D721Med (cell line): ENCODE measurements around the gene RNF152.

Source experiments
- DNase-seq: peaks from one replicate; pipeline ENCODE4 v3.0.0; 2011; ENCODE audit warnings: low spot score; ENCODE audit not compliant: insufficient read length
- FAIRE-seq: peaks from 2 replicates; lab custom pipeline; 2011; peaks lifted over from hg19 to GRCh38; lab: Jason Lieb, UNC
- CTCF ChIP-seq: IDR thresholded peaks from 2 replicates; pipeline ENCODE4 v1.5.1; 2012; ENCODE audit warnings: mild to moderate bottlenecking, control low read depth; ENCODE audit not compliant: insufficient read depth; ENCODE audit errors: missing control alignments

The RNF152 gene

GRCh38 chr18:61894751-61895524 lies 2.1 kb upstream of the RNF152 start:
- no peak for TF ChIP-seq CTCF
- peak; percentile 70 for FAIRE-seq
- DNase-seq, result peak; percentile 36

DNA sequence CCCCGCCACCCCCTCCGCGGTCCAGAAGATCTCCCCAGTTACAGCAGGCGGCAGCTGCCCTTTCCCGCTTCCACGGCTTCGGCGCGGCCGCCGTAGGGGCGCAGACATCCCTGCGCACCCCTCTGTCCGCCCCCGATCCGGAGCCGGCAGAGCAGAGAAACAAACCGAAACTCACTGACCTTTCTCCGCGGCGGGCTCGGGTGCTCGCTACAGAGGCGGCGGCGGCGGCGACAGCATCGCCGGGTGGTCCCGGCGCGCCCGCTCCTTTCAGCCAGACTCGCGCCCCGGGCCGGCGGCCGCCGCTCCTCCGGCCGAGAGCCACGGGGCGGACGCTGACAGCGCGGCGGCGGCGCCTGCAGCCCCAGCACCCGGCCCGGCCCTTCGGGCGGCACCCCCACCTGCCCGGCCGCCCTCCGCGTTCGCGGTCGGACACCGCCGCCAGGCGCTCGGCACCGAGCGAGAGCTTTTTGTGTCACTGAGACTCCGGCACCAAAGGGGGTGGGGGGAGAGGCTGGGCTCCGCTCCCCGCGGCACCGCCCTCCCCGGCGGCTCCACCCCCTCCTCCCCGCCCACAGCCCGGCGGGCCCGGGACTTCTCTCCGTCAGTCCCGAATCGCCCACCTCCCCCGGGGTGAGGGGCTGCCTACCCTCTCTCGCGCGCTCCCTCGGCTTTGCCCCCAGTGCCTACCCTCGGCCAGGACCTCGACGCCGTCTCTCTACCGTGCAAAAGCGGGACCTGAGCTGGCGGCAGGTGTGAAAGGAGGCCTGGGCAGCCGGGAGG lies 1.4 kb upstream of the RNF152 start:
- DNase-seq, result peak; percentile 80
- TF ChIP-seq CTCF, result peak; percentile 29
- FAIRE-seq, result no peak

DNA sequence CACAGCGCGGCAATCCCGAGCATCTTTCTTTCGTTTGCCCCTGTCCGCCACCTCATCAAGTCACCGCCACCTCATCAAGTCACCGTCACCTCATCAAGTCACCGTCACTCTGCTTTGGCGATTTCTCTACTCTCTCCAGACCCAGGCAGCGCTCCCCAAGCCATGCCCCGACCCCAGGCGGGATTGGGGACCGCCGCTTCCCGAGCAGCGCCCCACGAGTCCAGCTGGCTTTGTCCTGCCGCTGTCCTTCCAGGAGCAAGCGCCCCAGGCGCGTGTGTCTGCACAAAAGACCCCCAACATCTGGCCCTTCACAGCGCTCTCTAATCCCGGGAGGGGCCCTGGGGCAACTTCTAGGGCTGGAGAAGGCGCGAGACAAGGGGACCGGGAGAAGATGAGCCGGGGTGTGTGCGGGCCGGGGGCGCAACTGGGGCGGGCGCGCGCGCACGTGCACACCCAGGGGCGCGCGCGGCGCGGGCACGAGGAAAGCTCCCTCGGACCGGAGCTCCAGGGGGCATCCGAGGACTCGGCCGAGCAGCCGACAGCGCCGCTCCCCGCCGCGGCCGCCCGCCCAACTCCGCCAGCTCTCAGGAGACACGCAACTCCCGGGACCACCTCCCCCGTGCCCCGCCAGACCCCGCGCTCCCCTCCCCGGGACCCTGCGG lies 633 bp upstream of the RNF152 start:
- DNase-seq (peak; percentile 55), FAIRE-seq (no peak)
- TF ChIP-seq CTCF, result no peak

GRCh38 chr18:61891894-61892293 lies 913 bp downstream of the RNF152 start:
- TF ChIP-seq CTCF, result no peak
- FAIRE-seq, result no peak
- no peak for DNase-seq

DNA sequence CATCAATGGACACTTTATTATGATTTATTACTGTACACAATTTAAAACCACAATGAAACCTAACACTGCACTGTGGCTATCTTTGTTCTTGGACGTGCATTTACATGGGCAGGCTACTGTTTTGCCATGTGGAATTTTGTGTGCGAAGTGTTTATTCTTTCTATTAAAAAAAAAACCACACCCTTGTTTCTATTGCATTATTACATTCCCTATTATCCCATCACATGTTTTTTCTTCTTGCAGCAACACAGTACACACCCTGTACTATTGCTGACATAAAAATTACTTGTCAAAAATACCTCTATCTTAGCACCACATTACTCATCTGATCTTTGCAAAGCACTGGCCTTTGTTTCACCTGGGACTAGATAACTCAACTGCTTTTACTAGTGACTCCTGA lies 1.5 kb downstream of the RNF152 start:
- TF ChIP-seq CTCF, result no peak
- FAIRE-seq (peak; percentile 93), DNase-seq (no peak)

GRCh38 chr18:61890344-61890743 lies 2.5 kb downstream of the RNF152 start:
- no peak for TF ChIP-seq CTCF
- no peak for DNase-seq
- no peak for FAIRE-seq
